SH-SY5Y (cell line): ENCODE results near the gene OCA2.

Source experiments
- GATA2 ChIP-seq: IDR thresholded peaks from 2 replicates; pipeline ENCODE4 v1.6.1; 2011; ENCODE audit warnings: mild to moderate bottlenecking, low read depth, low read length
- GATA3 ChIP-seq: IDR thresholded peaks from 2 replicates; pipeline ENCODE4 v1.6.1; 2011; ENCODE audit warnings: low read depth, mild to moderate bottlenecking, low read length, moderate library complexity

- TF ChIP-seq GATA2, result no peak
- TF ChIP-seq GATA3, result no peak
These were observed 30.2 kb downstream of the OCA2 start for GRCh38 chr15:28068930-28069329.
